ENCODE data around the gene LY6G6D.

GRCh38 chr6:31750411-31751022, 35.4 kb downstream of the LY6G6D start:
- no peak for TF ChIP-seq CTCF (IDR thresholded peaks at IDR 0.05; ENCODE audit: low read length)
- no peak for TF ChIP-seq EZH2 (IDR thresholded peaks at IDR 0.05; ENCODE audit: borderline replicate concordance, low read length)

Data from OCI-LY1 (cell line).